Stimulated activated CD4-positive, alpha-beta T cell treated with anti-CD3 and anti-CD28 coated beads, Interleukin-4, amount 100 ng/mL, for 4 hours (primary cell): ENCODE data around the gene MCL1.
"Not testable (repeated sequence)": the region's sequence is repeated elsewhere in the genome, so short reads cannot be mapped to it uniquely, and the experiment has no call there.

Experiments
- DNase-seq, 2 experiments: peaks; one replicate each; pipeline ENCODE4 v3.0.0-alpha.2; 2020

Gene MCL1

GRCh38 chr1:150579110-150579944 is at the start of gene MCL1:
TSS of gene MCL1 (minus strand) at chr1:150579610. CDS start at chr1:150579530, 80 bp downstream.
- DNase-seq = peak; percentile 78 to 89

- no peak for DNase-seq
Observed at GRCh38 chr1:150628766-150629114, 49.3 kb upstream of the MCL1 start.

GRCh38 chr1:150627826-150628410 is 48.5 kb upstream of the MCL1 start:
- no peak for DNase-seq

GRCh38 chr1:150626150-150626549 is 46.7 kb upstream of the MCL1 start:
- DNase-seq = peak in 1 of 2 experiments; percentile 30

- DNase-seq = not testable (repeated sequence)
Observed at GRCh38 chr1:150624546-150624945, 45.1 kb upstream of the MCL1 start.

- DNase-seq = not testable (repeated sequence)
Observed at GRCh38 chr1:150624134-150624533, 44.7 kb upstream of the MCL1 start.

GRCh38 chr1:150622303-150622975 is 43.0 kb upstream of the MCL1 start:
- no peak for DNase-seq

- peak; percentile 45 to 61 for DNase-seq
Observed at GRCh38 chr1:150621497-150622302, 42.3 kb upstream of the MCL1 start.

GRCh38 chr1:150620919-150621318 is 41.5 kb upstream of the MCL1 start:
- no peak for DNase-seq

- DNase-seq = peak in 1 of 2 experiments; percentile 13
Observed at GRCh38 chr1:150619576-150620509, 40.4 kb upstream of the MCL1 start.

GRCh38 chr1:150615346-150616201 is 36.2 kb upstream of the MCL1 start:
- DNase-seq = no peak

- DNase-seq = peak; percentile 16 to 63
Observed at GRCh38 chr1:150613061-150613920, 33.9 kb upstream of the MCL1 start.

GRCh38 chr1:150612014-150612345 is 32.6 kb upstream of the MCL1 start:
- DNase-seq = no peak

GRCh38 chr1:150610576-150610975 is 31.2 kb upstream of the MCL1 start:
- no peak for DNase-seq

- DNase-seq = no peak
Observed at GRCh38 chr1:150609732-150610131, 30.3 kb upstream of the MCL1 start.

GRCh38 chr1:150606463-150607142 is 27.2 kb upstream of the MCL1 start:
- no peak for DNase-seq

- DNase-seq = not testable (repeated sequence)
Observed at GRCh38 chr1:150605451-150605731, 26.0 kb upstream of the MCL1 start.

GRCh38 chr1:150604226-150604588 is 24.8 kb upstream of the MCL1 start:
- no peak for DNase-seq

GRCh38 chr1:150603711-150604110 is 24.3 kb upstream of the MCL1 start:
- DNase-seq = no peak

GRCh38 chr1:150602372-150602771 is 23.0 kb upstream of the MCL1 start:
- not testable (repeated sequence) for DNase-seq
